Choroid plexus epithelial cell (primary cell): ENCODE data around the gene CCN2.

ENCODE experiments used
- DNase-seq: peaks from one replicate; pipeline ENCODE4 v3.0.0-alpha.2; 2010; ENCODE audit warnings: low read depth
- H3K4me3 ChIP-seq: 2 replicates; pipeline ENCODE4 v1.5.1; 2011; ENCODE audit warnings: low read depth, mild to moderate bottlenecking, control low read depth, low read length, moderate library complexity
- CTCF ChIP-seq: conservative IDR thresholded peaks from 2 replicates; pipeline ENCODE4 v1.5.1; 2011; ENCODE audit warnings: low read depth, mild to moderate bottlenecking, control low read depth, inconsistent platforms, low read length, moderate library complexity

CCN2 gene

GRCh38 chr6:131955876-131956275 lies 4.7 kb upstream of the CCN2 start:
- no peak for DNase-seq
- H3K4me3 ChIP-seq: no peak overlapping the region
- no peak for TF ChIP-seq CTCF

- H3K4me3 ChIP-seq: no peak overlapping the region
- TF ChIP-seq CTCF: no peak
- peak; percentile 60 for DNase-seq
These were observed 4.0 kb upstream of the CCN2 start for GRCh38 chr6:131955192-131955591.

GRCh38 chr6:131954775-131955107 lies 3.6 kb upstream of the CCN2 start:
- H3K4me3 ChIP-seq: no peak overlapping the region
- peak; percentile 100 for DNase-seq
- TF ChIP-seq CTCF: no peak

- TF ChIP-seq CTCF: no peak
- DNase-seq: peak; percentile 65
- H3K4me3 ChIP-seq: no peak overlapping the region
These were observed 3.0 kb upstream of the CCN2 start for GRCh38 chr6:131954059-131954774.

- no peak for DNase-seq
- H3K4me3 ChIP-seq: no peak overlapping the region
- TF ChIP-seq CTCF: no peak
These were observed 1.8 kb upstream of the CCN2 start for GRCh38 chr6:131952886-131953509.

- TF ChIP-seq CTCF: no peak
- peak overlapping the region; percentile 82 for H3K4me3 ChIP-seq
These were observed 531 bp upstream of the CCN2 start for GRCh38 chr6:131951576-131952230.

More at GRCh38 chr6:131951576-131952230, 531 bp upstream of the CCN2 start:
- DNase-seq: no peak
